Measurements from ENCODE around the gene TMOD2.

Gene TMOD2

DNA sequence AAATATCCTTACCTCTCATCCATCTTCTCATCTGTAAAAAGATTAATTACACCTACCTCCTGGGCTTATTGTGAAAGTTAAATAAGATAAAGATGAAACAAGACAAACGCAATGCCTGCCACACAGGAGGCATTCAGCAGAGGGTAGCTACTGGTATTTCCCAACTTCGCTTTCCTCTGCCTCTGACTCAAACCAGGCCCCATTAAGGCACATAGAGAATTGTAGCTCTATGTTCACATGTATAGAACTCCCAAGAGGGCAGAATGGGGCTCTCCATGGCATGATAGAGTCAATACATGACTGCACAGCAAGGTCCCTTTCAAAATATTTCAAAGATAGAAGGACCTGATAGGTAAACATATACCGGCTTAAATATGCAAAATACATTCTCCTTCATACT lies 15.3 kb upstream of the TMOD2 start:
- no peak for DNase-seq

DNA sequence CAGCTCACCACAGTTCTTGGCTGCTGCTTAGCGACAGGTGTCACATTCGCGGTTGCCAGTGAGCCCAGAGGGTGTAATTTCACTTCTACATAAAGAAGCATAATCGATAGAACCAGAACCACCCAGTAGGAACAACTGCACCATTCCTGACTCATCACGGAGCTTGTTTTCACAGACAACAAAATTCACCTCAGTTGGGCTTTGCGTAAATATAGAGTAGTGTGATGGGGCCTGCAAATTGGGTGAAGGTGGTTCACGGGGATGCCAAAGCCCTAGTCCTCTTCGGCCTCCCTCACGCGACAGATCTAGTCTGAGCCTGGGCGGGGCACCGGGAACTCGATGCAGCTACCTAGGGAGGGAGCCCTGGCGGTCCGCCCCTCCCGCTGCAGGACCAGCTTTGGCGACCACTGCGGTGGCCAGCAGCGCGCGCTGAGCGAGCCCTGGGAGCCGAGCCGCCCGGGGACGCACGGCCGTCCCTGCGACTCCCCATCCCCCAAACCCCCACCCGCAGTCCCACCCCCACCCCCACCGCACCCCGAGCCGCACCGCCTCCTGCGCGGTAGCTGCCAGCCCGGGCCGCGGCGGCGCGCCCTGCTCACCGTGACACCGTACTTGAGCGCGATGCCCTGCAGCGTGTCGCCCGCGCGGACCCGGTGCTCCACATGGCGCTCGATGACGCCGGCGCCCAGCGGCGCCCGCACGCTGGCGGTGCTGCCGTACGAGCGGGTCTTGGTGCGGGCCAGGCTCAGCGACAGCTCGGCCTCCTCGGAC lies 14.5 kb upstream of the TMOD2 start:
- peak; percentile 30 for DNase-seq

- DNase-seq = peak; percentile 25
These were observed 13.7 kb upstream of the TMOD2 start, which contains the start of gene LYSMD2 for GRCh38 chr15:51737522-51738305. TSS of gene LYSMD2 (minus strand) at chr15:51737655. CDS start at chr15:51737622, 33 bp downstream.

DNA sequence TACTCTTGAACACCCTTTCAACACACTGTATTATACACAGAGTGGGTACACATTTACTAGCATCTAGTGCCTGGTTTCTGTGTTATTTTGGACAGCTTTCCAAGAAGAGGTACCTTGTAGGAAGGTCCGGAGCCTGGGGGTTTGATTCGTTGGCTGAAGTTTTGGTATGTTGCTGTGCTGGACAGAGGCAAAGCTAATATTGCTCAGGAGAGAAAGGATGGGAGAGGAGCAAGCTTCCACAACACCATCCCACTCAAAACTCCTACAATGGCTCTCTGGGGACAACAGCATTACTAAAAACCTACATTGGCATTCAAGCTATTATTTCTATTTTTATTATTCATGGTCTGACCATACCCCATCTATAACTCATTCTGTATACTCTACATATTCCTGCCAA lies 12.8 kb upstream of the TMOD2 start:
- DNase-seq = no peak

DNA sequence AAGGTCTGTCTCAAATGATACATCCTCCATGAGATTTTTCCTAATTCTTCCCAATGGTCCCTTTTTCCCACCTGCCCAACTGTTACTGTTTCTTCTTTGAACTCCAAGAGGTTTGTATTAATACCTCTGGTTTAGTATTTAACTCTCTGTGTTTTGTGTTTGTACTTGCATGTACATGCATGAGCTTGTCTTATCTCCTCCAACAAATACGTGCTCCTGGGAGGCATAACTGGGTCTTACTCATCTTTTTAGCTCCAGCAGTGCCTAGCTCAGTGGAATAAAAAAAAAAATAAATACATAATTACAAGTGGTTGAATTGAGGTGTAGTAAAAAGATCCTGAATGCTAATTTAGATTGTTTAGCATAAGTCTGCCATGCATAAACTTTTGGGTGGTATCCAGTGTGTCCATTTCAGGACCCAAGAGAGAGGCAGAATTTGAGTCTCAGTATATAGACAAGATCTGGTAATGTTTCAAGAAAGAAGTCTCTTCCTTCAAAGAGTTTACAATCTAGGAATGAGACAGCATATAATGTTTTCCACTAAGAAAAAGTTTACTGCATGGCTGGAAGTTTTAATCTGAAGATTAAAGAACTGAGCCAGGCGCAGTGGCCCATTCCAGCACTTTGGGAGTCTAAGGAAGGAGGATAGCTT lies 12.2 kb upstream of the TMOD2 start:
- peak; percentile 11 for DNase-seq

GRCh38 chr15:51749307-51749706 lies 2.1 kb upstream of the TMOD2 start:
- DNase-seq = no peak

DNA sequence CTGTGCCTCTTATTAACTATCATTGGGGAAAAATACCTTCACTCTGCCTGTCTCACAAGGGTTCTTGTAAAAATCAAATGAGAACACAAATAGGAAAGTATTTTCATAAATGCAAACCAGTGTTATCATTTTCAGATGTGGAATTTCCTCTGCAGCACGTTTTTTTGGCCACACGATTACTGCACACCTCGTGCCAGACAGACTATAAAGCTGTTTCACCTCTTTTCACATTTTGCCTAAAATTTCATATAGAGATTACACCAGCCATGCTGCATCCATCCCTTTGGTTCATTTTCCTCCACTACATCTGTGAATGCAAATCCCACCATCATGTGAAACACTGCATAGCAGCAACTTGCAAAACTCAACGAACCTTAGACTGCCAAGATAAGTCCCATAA lies 1.2 kb upstream of the TMOD2 start:
- no peak for DNase-seq

- DNase-seq = peak; percentile 25
These were observed 593 bp downstream of the TMOD2 start for GRCh38 chr15:51751697-51752683.

- no peak for DNase-seq
These were observed 1.5 kb downstream of the TMOD2 start for GRCh38 chr15:51752888-51753287.

- no peak for DNase-seq
These were observed 2.9 kb downstream of the TMOD2 start for GRCh38 chr15:51754267-51754666.

DNA sequence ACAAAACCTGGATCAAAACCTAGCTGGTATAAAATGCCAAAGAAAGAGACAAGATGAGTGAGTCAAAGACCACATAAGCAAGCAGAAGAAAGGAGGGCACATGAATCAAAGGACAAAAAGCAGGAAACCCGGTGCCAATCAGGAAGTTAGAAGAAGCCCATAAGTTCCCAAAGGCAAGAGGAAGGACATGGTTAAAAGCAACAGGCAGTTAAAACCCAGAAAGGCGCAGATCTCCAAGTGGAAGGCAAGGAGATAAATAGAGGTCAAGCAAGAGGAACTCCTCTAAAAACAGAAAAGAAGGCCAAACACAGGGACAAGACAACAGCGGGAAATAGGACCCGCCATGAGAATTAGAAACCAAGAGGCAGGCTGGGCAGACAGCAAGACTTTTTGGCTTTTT lies 4.4 kb downstream of the TMOD2 start:
- no peak for DNase-seq

DNA sequence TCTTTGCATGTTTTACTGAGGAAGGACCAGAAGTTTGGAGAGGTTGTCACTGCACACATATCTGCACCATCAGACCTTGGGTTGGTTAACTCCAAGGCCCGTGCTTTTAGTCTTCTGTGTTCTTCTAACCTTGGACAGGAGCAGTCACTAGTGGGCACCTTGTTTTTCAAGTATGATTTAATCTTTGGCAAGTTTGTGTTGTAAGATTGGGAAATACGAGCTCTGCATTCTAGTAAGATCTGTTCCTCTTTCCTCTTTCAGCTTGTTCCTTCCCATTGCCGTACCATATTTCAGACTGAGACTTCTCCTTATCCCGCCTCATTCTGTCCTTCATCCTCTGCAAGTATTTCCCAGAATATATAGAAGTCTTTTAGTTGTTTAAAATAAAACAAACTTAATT lies 5.1 kb downstream of the TMOD2 start:
- no peak for DNase-seq

GRCh38 chr15:51757450-51757849 lies 6.1 kb downstream of the TMOD2 start:
- no peak for DNase-seq

DNA sequence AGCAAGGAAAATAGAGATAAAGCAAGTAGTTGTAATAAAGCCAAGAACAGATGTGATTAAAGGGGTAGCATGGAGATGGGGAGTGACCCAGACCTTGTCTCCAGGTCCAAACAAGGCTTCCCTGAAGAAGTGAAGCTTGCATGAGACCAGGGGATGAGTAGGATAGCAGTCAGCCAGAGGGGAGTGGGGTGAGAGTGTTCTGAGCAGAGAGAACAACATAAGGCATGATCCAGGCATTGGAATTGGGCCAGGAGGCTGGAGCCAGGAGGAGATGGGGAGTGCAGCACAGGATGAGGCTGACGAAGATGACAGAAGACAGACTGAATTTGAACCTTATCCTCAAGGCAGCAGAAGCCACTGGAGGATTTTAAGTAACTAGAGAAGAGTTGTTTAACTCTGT lies 7.2 kb downstream of the TMOD2 start:
- DNase-seq = peak; percentile 4

GRCh38 chr15:51759557-51760070 lies 8.2 kb downstream of the TMOD2 start:
- DNase-seq = peak; percentile 25

- no peak for DNase-seq
These were observed 9.4 kb downstream of the TMOD2 start for GRCh38 chr15:51760805-51761204.

GRCh38 chr15:51765751-51766150 lies 14.4 kb downstream of the TMOD2 start:
- DNase-seq = no peak

GRCh38 chr15:51766341-51766740 lies 14.9 kb downstream of the TMOD2 start:
- no peak for DNase-seq

DNA sequence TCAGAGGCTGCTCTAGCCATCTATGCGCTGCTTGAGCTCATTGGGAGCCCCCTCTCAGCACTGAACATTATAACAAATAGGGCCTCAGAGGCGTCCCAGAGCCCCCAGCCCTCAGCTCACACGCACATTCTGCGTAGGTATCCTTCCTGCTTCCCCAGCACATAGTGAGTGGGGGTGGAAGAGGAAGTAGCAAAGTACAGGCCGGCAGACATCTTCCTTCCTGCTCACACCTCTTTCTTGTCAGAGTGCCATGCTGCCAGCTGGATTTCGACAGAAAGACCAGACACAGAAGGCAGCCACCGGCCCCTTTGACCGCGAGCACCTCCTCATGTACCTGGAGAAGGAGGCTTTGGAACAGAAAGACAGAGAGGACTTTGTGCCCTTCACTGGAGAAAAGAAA lies 16.6 kb downstream of the TMOD2 start:
- DNase-seq = no peak

DNA sequence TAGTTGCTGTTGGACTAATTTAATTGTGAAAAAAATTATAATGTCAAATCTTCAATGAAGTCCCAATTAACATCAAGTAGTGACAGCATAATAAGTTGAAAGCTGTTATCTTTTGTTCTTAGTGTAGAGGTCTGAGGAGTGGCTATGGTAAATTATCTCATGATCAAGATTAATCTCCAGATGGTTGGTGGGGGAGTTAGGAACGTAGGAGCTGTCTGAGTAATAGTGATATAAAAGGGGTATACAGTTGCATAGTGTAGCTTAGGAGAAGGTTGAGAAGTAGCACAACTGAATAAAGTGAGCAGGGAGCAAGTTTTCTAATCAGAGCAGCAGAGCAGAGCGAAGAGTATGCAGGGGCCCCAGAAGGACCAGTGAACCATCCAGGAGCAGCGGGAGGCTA lies 19.5 kb downstream of the TMOD2 start:
- no peak for DNase-seq

DNA sequence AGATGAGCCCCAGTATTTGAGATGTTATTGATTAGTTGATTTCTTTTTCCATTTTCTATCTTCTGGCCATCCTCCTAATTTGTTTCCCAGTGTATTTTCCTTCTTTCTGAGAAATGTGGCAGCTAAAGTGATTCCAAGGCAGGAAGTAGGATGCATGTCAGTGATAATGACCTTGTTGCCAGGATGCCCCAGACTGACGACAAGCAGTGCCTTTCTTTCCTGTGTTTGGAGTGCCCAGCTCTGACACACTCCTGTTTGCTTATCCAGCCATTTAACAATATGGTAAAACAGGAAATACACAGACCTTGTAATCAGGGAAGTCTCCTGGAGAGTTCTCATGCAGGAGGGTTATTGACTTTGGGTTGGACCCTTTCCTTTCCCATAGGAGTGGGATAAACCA lies 20.4 kb downstream of the TMOD2 start:
- DNase-seq = no peak

GRCh38 chr15:51774916-51775315 lies 23.5 kb downstream of the TMOD2 start:
- DNase-seq = no peak
